Glomerular visceral epithelial cell (primary cell): Measurements from ENCODE around the gene KCNAB3.

Experiments used
- DNase-seq: peaks from one replicate; pipeline ENCODE4 v3.0.0-alpha.2; 2016; ENCODE audit errors: extremely low spot score

Gene KCNAB3

GRCh38 chr17:7880076-7880868 is 49.4 kb downstream of the KCNAB3 start:
- DNase-seq, result no peak

- DNase-seq, result no peak
Measured at GRCh38 chr17:7878234-7878633, 51.4 kb downstream of the KCNAB3 start.

GRCh38 chr17:7875804-7876370 is 53.8 kb downstream of the KCNAB3 start:
- DNase-seq, result no peak

- no peak for DNase-seq
Measured at GRCh38 chr17:7873051-7873450, 56.6 kb downstream of the KCNAB3 start.
